HG02943 (cell line): ENCODE data around the gene MPHOSPH6.
"Not testable (repeated sequence)": the region's sequence is repeated elsewhere in the genome, so short reads cannot be mapped to it uniquely, and the experiment has no call there.

ENCODE experiments used
- ATAC-seq: cut with Tn5 transposase; IDR thresholded peaks from one replicate; pipeline ENCODE4 v1.9.1; 2021; ENCODE audit warnings: mild to moderate bottlenecking, low read depth, moderate library complexity; ENCODE audit not compliant: unreplicated experiment

Gene MPHOSPH6, protein sequence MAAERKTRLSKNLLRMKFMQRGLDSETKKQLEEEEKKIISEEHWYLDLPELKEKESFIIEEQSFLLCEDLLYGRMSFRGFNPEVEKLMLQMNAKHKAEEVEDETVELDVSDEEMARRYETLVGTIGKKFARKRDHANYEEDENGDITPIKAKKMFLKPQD

DNA sequence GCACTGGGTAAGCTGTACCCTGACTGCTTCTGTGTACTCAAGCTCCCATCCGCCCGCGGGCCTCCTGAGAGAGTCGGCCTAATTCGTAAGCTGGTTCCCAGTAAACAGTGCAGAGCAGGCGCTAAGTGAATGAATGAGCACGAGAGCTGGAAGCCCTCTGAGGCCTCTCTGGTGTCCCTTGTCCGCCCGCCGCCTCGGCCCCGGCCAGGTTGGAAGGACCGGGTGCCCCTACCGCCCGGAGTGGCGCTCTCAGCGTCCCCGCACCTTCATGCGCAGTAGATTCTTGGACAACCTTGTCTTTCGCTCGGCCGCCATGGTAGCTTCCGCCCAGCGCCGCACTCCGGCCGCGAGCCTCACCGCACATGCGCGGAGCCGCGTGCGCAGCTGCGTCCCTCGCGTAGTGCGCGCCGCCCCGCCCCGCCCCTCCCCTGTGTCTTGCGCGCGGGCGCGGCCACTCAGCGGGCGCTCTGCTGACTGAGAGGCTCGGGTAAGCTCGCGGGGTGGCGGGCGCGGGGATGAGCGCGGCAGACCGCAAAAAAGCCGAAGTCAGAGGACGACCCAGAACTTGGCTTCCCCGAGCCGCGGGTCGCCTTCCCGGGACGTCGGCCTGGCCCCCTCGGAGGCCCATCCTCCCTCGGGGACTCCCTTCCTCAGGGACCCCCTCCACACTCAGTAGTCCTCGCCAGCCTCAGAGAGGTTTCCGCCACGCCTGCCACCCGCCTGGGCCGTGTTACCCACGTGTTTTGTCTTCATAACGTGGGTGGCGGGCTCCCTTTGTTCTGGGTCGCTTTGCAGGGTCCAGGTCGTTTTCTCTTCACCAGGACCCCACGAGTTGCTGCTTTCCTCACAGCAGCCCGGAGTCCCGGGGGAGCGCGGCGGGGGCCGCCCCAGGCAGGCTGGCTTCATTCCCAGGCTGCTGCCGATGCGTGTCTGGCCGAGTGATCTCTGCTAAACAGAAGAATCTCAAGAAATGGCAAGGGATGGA, at the start of gene MPHOSPH6:
Gene MPHOSPH6 (minus strand): TSS at position 364 of the 985 bp plus-strand sequence. CDS start 49 bp downstream, at position 315.
- ATAC-seq: peak; percentile 87

DNA sequence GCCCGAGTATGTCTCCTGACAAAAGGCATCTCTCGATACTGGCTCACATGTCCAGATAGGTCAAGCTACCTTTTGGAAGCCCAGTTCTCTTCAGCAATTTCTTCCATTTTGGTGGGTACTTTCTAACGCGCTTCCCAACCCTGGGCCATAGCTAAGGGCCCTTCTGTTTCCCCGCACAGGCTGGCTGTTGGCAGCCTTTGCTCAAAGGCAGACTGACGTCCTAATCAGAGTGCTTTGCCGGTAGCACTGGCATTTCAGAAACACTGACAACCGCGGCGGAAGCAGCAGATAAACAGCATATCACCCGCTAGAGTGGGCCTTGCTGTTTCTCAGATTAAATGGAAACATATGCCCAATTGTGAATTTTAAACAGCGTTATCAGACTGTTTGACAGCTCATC, 49.3 kb upstream of the MPHOSPH6 start:
- no peak for ATAC-seq

DNA sequence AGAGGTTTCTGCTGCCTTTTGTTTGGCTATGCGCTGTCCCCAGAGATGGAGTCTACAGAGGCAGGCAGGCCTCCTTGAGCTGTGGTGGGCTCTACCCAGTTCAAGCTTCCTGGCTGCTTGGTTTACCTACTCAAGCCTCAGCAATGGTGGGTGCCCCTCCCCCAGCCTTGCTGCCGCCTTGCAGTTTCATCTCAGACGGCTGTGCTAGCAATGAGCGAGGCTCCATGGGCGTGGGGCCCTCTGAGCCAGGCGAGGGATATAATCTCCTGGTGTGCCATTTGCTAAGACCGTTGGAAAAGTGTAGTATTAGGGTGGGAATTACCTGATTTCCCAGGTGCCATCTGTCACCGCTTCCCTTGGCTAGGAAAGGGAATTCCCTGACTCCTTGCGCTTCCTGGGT, 39.3 kb upstream of the MPHOSPH6 start:
- ATAC-seq: not testable (repeated sequence)

DNA sequence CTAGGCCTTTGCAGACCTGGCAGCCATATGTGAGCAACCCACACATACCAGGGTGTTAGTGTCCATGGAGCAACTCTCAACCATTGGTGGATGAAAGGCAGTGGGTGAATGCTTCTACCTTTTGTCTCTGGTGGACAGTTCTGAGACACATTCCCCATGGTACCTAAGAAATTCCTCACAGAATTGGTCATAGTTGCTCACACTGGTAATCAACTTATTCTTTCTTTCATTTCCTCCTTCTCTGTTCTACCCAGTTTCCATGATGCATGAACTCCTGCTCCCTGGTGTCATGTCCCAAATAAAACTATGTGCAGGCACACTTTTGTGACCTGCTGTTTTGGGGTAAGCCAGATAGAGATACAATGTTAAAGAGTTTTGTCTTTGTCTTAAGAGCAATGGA, 33.2 kb upstream of the MPHOSPH6 start:
- ATAC-seq: no peak

DNA sequence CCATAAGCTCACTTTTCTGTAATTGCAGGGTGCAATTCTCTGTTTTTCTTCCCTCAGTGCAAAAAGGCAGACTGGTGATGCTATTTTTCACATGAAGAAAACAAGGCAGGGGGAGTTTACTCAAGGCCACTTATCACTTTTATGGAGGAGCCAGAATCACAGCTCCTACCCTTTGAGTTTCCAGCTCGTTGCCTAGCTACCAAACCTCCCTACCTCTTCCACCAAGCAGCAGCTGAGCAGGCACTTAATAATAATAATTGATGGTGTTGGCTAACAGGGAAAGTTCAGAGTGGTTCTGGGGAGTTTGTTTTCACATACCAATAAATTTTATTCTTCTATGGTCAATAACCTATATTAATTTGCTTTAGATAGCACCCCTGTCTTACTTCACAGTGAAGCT, 31.9 kb upstream of the MPHOSPH6 start:
- ATAC-seq: no peak

DNA sequence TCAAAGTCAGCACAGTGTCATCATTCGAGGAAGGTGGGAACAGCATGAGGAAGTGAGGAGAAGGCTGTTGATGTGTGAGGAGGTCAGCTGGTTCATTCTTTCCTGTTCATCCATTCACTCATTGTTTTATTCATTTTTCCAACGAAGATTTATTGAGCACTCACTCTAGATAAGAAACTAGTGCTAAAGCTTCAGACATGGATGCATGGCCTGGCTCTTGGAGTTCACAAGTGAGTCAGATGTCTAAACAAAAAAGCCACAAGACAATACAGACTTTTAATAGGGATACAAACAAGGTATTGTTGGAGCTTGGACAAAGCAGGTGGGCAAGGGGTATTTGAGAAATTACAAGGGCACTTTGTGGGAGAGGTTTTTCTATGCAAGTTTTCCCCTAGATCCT, 31.3 kb upstream of the MPHOSPH6 start:
- ATAC-seq: no peak

DNA sequence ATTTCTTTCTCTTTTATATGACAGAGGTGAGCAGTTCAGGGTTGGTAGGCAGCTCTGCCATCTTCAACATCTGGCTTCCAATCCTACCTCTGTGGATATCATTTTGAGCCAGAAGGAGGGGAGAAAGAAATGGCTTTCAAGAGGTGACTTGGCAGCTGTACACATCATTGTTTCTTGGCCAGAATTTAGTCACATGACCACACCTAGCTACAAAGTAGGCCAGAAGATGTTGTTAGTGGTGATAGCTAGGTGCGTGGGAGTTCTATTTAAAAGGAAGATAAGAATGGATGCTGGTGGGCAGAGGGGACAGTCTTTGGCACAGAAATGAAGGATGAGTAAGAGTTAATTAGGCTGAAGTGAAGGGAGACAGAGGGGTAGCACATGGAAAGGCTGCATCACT, 29.2 kb upstream of the MPHOSPH6 start:
- ATAC-seq: no peak

DNA sequence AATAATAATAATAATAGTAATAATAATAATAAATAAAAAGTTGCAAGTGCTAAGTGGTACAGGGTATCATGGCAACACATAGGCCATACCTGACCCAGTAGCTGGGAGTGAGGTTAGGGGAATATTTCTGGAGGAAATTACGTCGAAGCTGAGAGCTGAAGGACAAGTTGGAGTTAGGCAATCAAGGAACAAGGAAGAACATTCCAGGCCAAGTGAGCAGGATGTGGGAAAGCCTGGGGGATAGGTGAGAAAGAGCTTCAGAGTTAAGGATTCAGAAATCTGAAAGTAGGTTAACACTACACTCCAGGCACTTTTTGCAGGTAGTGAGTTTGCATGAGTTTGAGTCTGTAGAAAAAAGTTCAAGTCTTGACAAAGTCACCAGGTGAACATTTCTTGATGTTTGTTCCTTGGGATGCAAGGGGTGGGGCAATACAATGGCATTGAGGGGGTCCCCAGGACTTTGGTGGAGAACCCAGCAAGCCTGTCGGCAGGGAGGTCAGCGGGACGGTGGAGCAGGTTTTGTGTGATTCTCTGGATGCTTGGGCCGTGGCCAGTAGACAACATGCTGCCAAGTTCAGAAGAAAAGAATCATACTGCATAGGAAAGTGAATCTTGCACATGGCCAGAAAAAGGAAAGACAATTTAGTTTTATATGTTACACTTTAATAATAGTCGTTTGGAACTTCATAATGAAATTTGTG, 27.7 kb upstream of the MPHOSPH6 start:
- no peak for ATAC-seq

DNA sequence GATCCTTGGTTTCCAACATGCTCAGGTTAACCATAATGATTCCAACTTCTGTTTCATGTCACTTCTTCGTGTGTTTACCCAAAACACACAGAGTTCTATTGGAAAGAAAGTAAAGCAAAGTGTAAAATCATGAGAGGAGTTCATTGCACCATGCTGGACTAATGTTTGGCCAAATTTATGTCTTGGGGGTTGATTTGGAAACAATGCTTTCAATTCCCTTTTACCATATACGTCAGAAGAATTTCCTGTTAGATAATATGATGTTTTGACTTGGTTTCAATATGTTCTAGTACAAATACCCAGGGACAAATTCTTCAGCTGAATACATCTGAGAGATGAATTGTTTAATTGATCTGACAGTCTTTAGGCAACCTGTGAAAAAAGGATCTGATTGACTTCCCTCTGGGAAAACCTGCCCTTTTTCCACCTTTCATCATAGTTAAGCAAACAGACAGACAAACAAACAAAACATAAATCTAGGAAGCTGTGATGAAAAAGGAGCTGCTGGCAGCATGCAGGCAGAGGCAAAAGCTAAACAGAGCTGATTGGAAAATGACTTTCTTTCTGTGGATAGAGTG, 26.0 kb upstream of the MPHOSPH6 start:
- no peak for ATAC-seq

DNA sequence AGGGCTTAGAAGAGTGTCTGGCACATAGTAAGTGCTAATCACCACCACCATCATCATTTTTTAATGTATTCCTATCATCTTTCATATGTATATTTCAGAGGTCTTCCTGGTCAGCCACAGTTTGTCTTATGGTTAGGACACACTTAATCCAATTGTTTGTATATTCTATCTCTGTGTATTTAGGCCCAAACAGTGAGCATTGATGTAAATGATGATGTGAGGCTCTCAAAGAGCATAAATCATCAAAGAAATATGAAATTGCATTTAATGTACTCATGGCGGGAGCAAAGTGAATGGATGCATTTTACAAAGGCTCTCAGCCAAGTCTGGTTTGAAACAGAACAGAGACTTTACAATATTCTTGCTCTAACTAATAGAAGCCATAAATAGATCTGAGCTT, 24.1 kb upstream of the MPHOSPH6 start:
- ATAC-seq: no peak

DNA sequence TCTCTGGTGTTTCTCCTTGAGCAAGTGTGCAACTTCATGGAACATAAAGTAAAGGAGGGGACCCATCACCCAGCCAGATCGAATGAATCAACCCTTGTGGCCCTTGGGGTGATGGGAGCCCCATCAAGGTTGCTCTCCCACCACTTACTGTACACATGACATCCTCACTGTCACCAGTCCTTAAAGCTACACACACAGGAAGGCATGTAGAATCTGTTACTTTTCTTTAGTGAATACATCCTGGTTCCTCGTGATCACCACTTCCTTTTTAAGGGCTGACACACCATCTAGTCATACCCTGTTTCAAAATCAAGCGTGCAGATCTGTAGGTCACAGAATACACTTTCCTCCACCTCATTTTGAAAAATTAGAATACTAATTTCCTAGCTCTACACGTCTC, 22.6 kb upstream of the MPHOSPH6 start:
- ATAC-seq: no peak

DNA sequence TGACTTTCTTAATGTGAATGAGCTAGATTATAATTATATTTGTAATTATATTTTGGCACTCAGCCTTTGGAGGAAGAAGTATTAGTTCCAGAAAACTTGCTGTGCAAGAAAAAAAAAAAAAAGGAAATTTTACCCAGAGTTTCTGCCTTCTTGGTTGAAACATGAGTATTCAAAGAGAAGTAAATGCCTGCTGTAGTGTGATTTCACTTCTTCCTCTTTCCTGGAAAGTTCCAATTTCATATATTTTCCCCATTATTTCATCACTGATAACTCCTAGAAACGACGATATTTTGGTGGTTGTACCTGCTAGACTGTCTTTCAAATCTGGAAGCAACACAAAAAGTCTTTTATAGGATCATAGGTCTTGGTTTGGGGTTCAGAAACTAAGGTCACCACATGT, 20.4 kb upstream of the MPHOSPH6 start:
- ATAC-seq: no peak

DNA sequence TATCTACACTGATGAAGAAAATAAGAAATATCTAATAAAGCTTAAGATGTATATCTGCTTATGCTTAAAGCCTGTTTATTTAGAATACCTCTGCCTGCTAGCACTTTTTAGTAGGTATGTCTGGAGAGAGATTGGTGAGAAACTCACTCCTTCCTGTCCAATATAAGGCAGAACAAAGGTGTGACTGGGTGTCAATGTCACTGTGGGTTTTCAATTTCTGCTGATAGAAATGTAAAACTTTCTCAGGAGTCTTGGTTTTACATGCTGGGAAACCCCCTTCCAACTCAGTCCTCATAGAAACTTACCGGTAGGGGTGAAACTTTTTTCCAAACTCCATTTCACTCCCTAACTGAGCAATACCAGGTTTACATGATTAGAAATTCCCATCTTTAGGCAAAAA, 17.8 kb upstream of the MPHOSPH6 start:
- ATAC-seq: no peak

DNA sequence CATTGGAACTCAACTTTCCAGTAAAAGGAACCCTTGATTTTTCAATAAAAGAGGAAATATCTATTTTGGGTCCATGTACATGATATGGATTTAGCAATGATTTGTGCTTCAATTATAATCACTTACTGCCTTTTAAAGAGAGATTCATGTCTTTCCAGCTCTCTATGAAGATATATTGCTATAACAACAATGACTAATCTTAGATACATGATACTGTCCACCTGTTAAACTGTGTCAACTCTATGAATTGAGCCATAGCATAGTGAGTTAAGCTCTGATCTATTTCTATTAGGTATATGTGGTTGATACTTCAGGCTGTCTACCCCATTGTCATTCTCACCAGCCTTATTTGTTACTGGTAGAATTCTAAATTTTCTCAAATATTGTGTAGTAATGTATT, 15.0 kb upstream of the MPHOSPH6 start:
- ATAC-seq: no peak

DNA sequence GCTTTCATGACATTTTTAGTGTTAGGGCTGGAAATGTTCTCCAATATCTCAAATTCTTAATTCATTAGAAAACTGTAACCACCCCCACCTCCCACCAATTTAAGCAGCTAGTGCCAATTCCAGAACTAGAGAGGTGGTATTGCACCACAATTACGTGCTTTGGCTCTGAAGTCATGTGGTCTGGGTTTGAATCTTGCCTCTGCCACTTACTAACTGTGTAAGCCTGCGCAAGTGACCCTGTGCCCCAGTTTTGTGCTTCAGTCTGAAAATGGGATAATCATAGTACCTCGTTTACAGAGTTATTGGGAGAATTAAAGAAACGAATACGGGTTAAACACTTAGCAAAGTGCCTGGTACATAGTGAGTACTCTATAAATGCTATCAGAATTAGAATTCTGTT, 14.2 kb upstream of the MPHOSPH6 start:
- no peak for ATAC-seq

DNA sequence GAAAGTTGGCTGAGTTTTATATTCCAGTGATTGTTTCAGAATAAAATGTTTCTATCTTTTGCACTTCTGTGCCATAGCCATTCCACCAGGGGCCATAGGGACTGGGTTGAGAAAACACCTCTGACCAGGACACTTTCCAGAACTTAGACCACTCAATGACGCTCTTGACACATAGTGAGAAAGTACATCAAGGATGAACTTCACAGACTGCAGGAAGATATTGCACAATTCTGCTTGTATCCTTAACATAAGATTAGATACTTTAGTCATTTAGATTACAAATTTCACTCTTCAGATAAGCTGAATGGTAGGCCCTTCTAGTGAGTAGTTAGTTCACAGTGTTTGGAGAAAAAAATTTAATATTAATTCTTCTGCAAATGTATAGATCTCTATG, 13.0 kb upstream of the MPHOSPH6 start:
- no peak for ATAC-seq

DNA sequence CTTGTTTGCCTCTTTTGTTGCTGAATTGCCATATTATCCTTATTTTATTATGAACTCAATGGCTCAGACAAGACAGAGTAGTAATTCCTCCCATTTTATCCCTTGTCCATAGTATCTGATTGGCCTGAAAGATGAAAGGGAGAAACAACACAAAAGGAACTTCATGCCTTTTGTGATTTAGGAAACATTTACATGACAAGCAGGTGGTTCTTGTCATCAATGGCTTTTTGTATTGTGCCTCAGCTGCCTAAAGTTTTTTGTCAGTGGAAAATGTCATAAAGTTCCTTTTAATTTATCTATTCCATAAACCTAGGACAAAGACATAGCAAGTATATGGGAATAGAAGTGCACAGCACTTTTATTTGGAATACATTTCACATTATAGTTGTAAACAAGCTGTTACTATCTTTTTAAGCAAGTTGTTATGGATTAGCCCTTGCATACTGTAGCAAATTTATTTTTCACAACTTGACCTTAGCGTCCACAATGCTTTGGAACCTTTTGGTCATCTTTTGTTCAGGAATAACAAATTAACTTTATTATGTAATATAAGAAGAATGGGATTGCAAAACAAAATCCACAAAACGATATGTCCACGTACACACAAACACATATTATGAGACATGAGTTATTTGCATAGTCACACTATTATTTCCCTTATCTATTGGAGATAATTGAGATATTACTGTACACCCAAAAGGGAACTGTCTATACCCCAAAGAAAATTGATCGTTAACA, 12.4 kb upstream of the MPHOSPH6 start:
- ATAC-seq: no peak

DNA sequence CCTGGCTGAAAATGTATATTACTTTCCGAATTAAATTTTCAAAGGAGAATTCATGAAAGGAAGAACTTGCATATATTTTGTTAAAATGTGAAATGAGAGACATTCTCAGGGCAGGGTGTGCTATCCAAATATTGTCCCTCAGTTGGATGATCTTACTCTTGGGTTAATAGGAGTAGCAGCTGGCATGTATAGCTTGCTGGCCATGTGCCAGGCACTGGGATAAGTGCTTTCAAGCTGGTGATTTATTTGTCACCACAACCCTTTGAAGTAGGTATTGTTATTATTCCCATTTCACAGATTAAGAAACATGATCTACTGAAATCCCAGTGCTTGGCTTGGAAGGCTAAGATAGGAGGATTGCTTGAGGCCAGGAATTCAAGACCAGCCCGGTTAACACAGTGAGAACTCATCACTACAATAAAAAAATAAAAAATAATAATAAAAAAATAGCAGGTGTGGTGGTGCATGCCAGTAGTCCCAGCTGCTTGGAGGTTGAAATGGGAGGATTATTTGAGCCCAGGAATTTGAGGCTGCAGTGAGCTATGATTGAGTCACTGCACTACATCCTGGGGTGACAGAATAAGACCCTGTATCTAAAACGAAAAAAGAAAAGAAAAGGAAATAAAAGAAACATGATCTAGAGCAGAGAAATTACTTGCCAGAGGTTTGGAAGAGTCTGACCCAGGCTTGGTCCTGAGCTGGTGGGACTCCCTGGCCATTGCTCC, 11.6 kb upstream of the MPHOSPH6 start:
- no peak for ATAC-seq

DNA sequence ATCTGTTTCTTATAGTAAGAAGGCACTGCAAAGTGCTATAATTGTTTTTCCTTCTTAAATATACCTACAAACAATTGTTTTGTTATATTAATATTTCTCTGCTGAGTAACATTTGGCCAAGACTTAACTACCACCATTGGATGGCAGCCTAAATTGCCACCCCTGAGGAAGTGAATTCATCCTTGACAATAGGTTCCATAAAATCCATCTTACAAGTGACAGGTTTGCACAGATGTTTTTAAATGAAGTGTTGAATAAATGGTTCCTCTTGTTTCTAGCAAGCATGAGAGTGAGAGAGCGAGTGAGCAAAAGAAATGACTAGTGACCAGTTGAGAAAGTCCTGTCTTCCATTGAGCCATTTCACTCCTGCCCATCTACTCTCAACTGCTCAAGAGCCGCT, 8.3 kb upstream of the MPHOSPH6 start:
- no peak for ATAC-seq

DNA sequence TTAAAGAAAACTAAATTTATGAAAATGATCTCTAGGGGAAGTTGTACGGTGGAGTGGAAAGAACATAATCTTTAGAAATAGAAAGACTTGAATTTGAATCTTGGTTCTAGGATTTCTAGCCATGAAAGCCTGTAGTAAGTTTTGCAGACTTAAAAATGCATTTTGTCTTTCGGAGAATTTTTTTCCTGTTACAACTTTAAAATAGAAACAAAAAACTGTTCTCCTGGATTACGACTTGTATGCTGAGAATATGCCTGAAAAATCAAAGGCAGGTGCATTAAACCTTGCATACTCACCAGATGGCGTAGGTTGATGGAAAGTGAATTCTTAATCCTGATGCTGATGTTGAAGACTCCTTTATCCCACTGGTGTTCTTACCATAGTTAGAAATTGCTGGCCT, 7.5 kb upstream of the MPHOSPH6 start:
- no peak for ATAC-seq
